ENCODE measurements around the gene ZDHHC7.

ZDHHC7 gene

DNA sequence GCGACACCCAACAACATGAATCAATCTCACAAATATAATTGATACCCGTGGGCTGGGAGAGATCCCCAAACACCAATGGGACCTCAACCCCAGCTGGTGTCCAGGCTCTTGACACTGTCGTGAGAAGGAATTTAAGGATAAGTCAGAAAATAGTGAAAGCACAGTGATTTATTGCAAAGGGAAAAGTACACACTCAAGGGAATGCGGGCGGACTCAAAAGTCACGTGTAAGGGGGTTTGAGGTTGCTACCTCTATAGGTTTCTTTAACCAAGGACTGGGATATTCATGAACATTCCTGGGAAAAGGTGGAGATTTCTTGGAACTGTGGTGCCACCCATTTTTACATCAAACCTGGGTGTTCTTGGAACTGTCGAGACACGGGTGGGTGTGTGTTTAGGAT, 6.3 kb upstream of the ZDHHC7 start:
- no peak for DNase-seq

DNA sequence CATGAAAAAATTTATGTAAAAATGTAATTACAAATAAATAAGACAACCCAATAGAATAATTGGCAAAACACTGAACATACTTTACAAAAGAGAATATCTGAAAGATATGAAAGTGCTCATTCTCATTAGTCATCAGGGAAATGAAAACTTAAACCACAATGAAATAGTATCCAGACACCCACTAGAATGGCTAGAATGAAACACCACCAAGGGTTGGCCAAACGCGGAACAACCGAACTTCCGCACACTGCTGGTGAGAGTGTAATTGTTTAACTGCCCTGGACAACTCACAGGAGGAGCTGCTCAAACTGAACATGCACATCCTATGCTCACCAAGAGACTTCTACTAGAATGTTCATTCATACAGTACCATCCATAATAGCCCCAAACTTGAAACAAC, 5.8 kb upstream of the ZDHHC7 start:
- DNase-seq: no peak

DNA sequence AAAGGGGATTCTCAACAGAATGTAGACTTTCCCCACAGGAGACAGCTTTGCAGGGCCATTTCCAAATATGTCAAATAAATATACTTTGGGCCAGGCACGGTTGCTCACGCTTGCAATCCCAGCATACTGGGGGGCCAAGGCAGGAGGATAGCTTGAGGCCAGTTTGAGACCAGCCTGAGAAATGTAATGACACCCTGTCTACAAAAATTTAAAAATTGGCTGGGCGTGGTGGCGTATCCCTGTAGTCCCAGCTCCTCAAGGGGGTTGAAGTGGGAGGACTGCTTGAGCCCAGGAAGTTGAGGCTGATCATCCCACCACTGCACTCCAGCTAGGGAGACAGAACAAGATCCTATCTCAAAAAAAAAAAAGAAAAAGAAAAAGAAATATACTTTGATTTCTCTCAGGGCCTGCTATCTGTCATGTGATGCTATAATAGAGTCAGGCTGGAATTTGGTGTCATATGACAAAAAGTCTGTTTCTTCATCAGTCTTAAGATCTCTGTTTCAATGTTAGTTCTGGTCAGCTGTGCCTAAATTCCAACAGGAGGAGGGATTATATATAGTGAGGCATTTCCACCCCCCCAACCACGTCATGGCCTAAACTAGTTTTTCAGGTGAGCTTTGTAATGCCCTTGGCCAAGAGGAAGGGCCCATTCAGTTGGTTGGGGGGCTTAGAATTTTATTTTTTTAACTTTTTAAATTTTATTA, 4.3 kb upstream of the ZDHHC7 start:
- no peak for DNase-seq

DNA sequence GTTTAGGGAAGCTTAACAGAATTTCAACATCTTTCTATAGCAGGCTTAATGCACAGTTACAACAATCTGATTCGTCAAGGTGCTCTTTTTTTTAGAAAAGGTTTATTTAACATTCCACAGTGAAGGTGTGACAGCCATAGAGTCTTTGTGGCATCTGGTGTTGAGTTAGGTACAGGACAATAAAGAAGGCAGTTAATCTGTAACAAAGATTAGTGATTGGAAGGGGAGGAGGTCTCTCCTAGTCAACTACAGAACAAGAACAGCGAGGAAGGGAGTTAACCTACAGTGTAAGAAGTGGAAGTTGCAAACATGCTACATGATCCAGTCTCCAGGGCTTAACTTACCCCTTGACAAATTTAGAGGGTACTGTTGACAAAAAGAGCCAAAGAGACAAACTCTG, 3.0 kb upstream of the ZDHHC7 start:
- DNase-seq: no peak

DNA sequence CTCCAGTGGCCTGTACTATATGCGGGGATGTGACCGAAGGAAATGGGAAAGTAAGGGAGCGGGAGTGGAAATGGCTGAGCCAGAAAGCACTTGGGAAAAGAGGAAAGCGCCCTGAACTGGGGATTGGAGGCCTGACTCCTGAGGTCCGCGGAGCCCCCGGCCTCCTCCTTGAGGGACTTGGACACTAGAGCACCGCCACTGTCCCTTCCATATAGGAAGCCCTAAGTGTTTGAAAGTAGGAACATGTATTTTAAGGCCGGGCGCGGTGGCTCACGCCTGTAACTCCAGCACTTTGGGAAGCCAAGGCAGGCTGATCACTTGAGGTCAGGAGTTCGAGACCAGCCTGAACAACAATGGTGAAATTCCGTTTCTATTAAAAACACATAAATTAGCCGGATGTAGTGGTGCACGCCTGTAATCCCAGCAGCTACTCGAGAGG, 530 bp upstream of the ZDHHC7 start:
- DNase-seq: no peak

DNA sequence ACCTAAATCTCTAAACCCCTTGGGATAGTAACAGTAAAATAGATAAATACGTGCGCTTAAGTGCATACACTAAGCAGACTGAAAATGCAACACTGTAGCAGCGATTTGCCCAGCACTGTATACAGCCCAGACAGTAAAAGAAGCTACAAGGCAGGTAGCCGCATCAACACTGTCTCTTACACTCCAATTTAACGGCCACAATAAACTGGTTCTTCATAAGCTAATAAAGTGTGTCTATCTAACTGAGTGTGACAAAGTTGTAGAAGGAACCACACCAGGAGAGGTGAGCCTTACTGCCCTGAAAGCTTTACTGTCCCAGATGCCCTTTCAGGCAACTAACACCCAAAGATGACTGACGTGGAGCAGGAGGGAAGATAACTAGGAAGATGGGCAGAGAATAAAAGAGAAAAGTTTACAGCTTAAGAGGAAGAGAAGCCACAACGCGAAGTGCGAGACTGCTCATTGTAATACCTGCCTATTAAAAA, 847 bp downstream of the ZDHHC7 start:
- DNase-seq: no peak

DNA sequence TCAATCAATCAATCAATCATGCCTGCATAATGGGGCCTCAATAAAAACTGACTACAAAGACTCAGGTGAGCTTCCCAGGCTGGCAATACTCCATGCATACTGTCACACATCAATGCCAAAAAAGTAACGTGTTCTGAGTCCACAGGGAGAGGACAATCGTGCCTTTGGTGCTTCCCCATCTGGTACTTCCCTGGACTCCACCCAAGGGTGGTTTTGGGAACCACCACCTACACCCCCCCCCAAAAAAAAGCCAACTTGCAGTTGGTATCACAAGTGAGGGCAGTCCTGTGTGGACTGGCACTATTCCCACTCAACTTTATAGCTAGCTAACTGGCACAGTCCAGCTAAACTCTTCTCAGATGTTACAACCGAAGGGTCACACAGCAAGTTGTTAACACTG, 3.1 kb downstream of the ZDHHC7 start:
- DNase-seq: no peak

DNA sequence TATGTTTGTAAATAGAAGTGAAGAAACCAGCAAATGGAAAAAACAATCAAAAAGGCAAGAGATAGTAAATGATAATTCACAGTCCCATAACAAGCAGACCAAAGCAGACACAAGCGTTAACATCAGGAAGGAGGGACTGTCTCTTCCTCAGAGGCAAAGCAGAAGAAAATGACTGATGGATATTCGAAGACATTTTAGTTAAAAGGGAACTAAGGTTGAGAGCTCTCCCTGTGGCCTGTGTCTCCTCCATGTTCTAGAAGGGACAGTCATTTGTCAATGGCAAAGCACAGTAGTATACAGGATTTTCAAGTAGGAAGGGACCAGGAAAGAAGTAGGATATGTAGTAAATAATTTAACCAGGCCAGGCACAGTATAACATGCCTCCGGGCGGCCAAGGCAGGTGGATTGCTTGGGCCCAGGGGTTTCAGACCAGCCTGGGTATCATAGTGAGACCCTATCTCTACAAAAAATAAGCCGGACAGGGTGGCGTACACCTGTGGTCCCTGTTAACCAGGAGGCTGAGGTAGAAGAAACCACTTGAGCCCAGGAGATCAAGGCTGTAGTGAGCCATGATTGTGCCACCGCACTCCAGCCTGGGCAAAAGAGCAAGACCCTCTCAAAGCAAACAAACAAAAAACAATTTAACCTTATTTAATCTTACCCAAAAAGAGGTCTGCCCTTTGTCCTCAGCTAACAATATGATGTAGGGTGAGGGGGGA, 3.7 kb downstream of the ZDHHC7 start:
- no peak for DNase-seq

DNA sequence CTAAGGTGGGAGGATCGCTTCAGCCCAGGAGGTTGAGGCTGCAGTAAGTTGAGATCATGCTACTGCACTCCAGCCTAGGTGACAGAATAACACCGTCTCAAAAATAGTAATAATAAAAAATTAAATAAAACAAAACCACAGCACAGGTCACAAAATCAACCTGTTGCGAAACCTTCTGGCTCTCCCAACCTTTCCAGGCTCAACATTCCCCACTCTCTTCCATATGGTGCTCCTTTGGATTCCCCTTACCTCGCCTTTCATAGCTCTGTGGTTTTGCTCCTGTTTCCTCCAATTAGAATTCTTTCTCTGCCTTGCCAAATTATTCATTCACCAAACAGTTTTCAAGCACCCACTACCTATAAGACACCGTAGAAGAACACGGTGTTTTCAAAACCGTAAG, 4.7 kb downstream of the ZDHHC7 start:
- no peak for DNase-seq

DNA sequence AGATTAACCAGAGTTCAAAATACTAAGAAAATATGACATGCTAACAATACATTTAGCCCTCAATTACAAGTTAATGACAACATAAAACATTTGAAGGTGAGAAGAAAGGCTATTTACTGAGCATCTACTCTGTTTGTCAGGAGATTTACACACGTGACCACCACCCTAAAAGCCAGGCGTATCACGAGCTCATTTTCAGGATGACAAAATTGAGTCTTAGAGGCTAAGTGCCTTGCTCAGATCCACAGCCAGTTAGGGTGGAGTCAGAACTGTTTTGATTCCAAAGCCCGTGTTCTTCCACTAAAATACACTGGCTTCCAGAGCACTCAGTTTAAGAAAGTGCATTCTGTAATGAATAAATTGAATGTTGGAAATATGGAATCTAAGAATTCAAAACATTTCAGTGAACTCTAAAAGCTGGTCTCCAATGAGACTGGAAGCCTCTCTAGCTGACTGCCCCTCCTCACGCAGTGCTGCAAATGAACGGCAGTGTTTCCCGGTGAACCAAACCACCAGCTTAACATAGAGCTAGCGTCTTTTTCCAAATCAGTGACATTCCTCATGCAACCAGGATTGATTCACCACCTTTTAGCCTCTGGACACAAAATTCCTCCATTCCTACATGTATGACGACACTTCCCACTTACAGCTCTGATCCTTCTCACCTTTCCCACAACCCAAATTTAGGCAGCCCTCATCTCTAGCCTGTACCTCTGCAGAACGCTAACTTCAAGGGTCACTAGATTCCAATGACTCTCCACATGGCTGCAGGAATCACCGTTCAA, 5.9 kb downstream of the ZDHHC7 start:
- DNase-seq: no peak

DNA sequence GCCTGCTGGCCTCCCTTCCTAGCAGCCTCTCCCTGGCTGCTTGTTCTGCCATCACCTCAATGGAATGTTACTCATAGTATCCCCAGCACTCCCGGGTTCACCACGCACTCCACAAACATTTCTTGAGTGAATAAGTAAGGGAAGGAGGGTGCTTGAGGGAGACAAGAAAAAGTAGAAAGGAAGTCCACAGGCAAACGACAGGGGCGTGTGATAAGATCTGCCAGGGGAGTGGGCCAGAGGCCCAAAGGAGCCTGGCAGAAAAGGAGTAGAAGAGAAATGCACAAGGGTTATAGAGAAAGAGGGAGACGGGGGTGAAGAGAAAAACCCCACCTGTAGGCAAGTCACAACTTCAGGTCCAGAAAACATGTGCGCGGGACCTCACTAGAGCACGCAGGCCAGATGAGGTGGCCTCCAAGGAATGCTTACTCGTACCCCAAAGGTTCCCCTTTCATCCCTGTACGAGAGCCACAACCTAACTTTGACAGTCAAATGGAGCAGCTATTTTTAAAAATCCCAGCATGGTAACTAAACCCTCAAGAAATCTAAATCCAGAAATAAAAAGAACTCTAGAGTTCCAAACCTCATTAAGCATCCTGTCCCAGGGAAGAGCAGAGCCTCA, 6.6 kb downstream of the ZDHHC7 start:
- no peak for DNase-seq

DNA sequence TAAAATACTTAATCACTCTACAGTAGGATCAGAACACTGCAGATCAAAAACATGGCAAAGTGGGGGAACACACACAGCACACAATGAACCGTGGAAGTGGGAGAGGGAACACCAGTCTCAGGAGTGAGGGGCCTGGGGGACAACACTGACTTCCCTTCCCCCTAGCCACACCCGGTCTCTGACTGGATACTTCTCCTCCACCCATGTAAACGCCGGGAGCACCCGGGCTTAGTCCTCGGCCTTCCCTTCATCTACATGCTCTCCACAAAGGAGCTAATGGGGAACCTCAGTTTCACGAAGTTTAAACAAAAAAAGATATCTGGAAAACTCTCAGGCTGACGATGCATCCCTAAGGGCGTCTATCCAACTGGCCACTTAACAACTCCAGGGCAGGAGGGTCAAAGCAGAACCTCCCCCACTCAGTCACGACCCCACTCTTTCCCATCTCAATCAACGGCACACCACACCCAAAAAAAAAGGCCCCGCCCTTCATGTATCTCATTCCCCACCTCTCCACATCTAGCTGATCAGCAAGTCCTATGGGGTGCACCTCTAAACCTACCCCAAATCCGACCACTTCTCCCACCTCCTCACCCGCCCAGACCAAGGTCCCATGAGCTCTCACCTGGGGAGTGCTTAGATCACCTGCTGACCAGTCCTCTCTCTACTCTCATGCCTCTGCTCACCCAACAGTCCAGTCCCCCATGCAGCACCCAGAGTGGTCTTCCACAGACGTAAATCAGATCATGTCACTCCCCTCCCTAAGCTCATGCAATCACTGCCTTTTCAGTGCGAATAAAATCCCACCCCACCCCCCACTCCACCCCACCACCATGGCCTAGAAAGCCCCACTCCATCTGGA, 7.4 kb downstream of the ZDHHC7 start:
- DNase-seq: no peak

DNA sequence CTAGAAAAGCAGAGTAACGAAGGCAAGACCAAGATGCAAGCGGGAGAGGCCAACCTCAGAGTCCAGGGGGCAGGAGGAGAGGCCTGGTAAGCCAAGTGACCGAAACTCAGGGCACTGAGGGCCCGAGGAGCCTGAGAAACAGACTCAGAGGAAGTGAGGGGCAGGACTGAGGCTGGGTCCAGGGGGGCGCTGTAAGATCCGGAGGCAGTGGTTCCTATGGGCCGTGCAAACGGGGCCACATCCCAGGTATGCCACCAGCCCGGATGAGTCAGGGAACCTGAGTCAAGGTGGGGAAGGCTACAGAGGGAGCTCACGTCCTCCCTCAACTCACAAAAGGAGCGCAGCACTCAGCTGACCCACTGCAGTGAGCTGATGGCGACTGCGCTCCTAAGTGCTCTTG, 8.3 kb downstream of the ZDHHC7 start:
- no peak for DNase-seq

DNA sequence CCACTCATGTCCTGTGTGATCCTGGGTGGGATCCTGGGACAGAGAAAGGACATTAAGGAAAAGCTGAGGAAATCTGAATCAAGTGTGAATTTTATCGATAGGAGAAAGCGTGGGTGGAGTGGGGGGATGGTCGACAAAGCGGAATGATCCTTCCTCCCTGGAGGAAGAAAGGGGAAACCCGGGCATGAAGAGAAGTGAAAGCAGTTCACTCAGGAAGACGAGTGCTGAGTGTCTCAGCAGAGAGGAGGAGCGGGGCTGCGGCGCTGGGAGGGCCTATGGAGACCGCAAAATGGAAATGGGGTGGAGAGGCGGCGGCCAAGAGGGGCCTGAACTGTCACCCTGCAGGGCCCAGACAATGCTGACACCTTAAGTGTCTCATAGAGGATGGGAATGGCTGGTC, 8.7 kb downstream of the ZDHHC7 start:
- no peak for DNase-seq

DNA sequence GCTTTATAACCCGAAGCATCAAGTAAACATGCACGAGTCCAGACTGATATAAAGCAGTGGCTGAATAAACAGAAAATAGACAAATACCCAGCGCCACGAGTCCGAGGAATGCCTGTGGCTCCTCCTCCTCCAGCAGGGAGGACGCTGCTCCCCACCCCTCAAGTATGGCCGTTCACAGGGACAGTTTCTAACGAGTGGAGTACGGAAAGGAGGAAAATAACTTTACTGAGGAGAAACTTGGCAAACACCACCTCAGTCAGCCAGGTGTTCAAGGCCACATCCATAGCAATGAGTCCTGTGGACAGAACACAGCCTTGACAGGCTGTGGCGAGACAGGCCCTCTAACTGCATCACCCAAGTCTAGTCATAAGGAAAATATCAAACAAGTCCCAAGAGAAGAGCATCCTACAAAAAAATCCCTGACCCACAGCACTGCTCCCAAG, 9.2 kb downstream of the ZDHHC7 start:
- no peak for DNase-seq

DNA sequence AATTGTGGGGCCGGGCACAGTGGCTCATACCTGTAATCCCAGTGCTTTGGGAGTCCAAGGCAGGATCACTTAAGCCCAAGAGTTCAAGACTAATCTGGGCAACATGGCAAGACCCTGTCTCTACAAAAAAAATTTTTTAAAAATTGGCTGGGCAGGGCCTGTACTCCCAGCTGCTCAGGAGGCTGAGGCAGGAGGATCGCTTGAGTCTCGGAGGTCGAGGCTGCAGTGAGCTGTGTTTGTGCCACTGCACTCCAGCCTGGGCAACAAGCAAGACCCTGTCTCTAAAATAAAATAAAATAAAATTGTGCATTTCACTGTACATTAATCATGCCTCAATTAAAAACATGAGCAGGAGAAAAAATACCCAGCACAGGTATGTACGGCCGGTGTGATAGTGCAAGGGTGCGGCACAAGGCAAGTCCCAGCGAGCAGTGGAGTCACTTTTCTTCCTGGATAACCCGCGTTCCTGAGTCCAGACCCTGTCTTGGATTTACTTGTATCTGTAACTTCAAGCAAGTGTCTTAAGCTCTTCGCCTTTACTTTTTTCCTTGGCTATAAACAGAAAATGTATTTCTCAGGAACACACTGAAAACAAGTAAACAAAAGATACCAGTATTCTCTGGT, 11.4 kb downstream of the ZDHHC7 start:
- no peak for DNase-seq

DNA sequence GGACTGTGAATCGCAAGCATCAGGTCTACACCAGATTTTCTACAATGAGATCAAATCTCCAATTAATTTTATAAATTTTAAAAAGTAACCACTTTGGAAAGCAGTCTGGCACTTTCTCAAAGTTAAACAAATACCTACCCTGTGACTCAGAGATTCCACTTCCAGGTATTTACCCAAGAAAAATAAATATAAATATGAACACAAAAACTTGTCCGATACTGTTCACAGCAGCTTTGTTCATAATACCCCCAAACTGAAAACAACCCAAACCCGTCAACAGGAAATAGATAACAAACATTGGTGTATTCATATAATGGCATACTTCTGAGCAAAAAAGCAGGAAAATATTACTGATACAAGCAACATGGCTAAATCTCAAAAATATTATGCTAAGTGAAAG, 12.1 kb downstream of the ZDHHC7 start:
- DNase-seq: no peak

DNA sequence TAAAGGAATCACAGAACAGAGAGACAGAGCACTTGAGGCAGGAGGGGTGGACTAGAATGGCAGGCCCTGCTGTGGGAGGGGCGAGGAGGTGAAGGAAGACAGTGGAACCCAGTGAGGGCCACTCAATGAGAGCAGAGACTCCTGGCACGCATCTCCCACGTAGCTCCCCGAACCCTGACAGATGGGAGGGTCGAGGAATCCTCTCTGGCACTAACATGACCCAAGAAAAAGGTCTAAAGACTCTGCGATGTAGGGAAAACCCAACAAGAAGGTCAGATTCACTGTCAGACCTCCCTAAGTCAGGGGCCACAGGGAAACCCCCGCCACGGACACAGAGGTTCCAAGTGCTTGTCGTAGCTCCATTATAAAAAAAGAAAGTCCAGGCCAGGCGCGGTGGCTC, 15.0 kb downstream of the ZDHHC7 start:
- no peak for DNase-seq

DNA sequence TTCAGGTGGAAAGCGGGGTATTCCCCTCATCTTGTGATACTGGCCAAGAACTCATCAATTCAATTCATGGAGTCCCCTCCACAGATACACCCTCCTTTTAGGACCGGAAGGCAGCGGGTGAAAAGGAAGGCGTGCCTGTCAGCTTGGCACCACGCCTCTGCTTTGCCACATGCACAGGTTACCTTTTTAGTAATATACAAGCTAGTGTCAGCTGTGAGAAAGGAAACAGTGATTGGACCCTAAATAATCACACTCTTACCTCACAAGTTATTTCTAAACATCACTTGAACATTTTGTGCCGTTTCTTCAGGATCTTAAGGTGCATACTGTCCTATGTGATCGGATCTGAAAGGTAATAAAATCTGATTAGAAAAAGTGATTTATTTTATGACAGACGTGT, 15.7 kb downstream of the ZDHHC7 start:
- no peak for DNase-seq

DNA sequence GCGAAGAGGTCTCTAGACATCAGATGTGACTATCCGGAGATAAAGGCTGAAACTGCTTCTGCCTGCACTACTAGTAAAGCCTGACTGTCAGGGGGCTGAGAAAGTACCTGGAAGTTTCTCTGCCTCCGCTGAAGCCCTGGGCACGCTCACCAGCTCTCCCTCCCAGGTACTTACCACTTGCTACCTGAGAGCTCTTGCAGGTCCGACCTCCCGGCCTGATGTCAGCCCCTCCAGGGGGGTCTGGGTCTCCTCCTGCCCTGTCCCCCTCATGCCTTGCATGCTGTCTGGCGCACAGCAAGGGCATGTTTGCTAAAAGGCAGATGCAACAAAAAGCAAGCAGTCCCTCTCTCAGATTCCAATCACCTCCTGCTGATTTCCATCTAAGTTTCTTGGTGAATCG, 17.4 kb downstream of the ZDHHC7 start:
- DNase-seq: no peak

DNA sequence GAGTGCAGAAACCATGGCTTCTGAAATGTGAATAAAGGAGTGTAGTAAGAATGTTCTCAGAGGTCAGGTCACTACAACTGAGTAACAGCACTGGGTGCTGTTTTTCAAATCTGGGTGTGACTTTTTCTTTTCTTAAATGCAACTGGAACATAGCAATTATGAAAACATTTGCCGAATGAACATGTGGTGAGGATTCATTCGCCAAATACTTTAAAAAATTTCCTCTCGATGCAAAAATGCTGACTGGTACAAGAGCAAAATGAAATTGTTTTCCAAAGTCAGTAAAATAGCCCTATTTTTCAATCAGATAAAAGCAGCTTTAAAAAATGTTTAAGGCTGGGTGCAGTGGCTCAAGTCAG, 18.6 kb downstream of the ZDHHC7 start:
- DNase-seq: no peak

DNA sequence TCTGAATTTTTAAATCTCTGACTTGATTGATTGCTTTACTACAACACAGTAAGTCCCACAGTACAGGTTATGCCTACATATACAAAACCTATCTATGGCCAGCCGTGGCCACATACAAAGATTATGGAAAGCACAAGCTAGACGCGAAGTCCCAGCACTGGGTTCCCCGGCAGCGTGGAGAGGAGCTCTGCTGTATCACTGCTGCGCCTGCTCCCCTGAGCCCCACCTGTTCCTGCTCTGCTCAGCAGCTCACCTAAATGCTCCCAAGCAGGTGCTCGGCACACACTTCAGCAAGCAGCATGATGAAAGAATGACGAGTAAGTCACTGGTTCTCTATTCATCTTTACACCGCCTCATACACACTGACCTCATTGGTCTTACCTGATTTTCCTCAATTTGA, 20.6 kb downstream of the ZDHHC7 start:
- DNase-seq: no peak
